ENCODE measurements around the gene FOXJ2. TPM values are rescaled to one million over a fixed set of nuclear protein-coding genes. Genes with fewer than 3 reads are reported as not detected.
"Not testable (repeated sequence)": the region's sequence is repeated elsewhere in the genome, so short reads cannot be mapped to it uniquely, and the experiment has no call there.

The FOXJ2 gene
- total RNA-seq, 1 donor from 2014 or later, result 19.8 TPM

DNA sequence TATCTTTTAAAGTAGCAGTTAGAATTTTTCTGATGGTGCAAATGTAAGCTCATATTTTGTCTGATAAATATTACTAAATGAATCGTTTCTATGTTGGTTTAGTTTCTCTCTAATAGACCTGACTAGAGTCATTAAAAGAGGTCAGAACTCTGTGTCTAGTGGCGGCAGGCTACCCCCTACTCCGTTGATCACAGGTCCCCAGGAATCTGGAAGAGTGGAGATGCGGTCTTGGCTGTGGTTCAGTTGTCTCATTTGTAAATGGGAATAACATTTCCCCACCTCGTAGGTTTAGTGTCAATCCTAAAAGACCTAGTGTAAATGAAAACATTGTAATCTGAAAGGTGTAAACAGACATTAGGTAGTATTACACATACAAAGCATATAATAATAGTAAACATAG, 4.7 kb upstream of the FOXJ2 start:
- Histone ChIP-seq H3K27ac (no peak overlapping the region), H3K9me3 (no peaks in the 10 kb centered on the region), H3K27me3 (ENCODE audit: low read depth) (no peaks in the 10 kb centered on the region), H3K36me3 (no peaks in the 10 kb centered on the region), H3K4me3 (peak overlapping the region; percentile 74), H3K4me1 (peaks cover 9% of the 10 kb centered on the region)
- intact Hi-C loops (cut with DNase I), result no loop called here
- TF ChIP-seq CTCF (IDR thresholded peaks at IDR 0.05), result no peak
- DNase-seq, result no peak
- no peak for ATAC-seq

GRCh38 chr12:8028267-8028666, 4.2 kb upstream of the FOXJ2 start:
- Histone ChIP-seq H3K27ac (no peak overlapping the region), H3K4me1 (peaks cover 9% of the 10 kb centered on the region), H3K9me3 (no peaks in the 10 kb centered on the region), H3K4me3 (no peak overlapping the region), H3K36me3 (no peaks in the 10 kb centered on the region), H3K27me3 (ENCODE audit: low read depth) (no peaks in the 10 kb centered on the region)
- intact Hi-C loops (cut with DNase I), result no loop called here
- TF ChIP-seq CTCF (IDR thresholded peaks at IDR 0.05), result no peak
- no peak for ATAC-seq
- DNase-seq, result no peak

- H3K27ac ChIP-seq, result no peak overlapping the region
- H3K4me1 ChIP-seq, result peaks cover 28% of the 10 kb centered on the region
- no peak overlapping the region for H3K4me3 ChIP-seq
- DNase-seq, result no peak
- H3K36me3 ChIP-seq, result no peaks in the 10 kb centered on the region
- intact Hi-C loops (cut with DNase I), result no loop called here
- ATAC-seq, result no peak
- no peaks in the 10 kb centered on the region for H3K27me3 ChIP-seq (ENCODE audit: low read depth)
- H3K9me3 ChIP-seq, result no peaks in the 10 kb centered on the region
- TF ChIP-seq CTCF (IDR thresholded peaks at IDR 0.05), result no peak
Observed at GRCh38 chr12:8030189-8030588, 2.3 kb upstream of the FOXJ2 start.

DNA sequence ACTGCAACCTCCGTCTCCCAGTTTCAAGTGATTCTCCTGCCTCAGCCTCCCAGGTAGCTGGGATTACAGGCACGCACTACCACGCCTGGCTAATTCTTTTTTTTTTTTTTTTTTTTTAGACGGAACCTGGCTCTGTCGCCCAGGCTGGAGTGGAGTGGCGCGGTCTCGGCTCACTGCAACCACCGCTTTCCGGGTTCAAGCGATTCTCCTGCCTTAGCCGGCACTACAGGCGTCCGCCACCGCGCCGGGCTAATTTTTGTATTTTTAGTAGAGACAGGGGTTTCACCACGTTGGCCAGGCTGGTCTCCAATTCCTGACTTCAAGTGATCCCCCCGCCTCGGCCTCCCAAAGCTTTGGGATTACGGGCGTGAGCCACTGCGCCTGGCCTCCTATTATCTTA, 1.5 kb upstream of the FOXJ2 start:
- DNase-seq; H3K9me3 ChIP-seq; H3K4me3 ChIP-seq; H3K27ac ChIP-seq; intact Hi-C loops (cut with DNase I); ATAC-seq; H3K36me3 ChIP-seq; H3K27me3 ChIP-seq (ENCODE audit: low read depth): not testable (repeated sequence)
- H3K4me1 ChIP-seq, result peaks cover 32% of the 10 kb centered on the region

GRCh38 chr12:8031872-8032241, 659 bp upstream of the FOXJ2 start:
- peaks cover 40% of the 10 kb centered on the region for H3K4me1 ChIP-seq
- peak overlapping the region; percentile 97 for H3K27ac ChIP-seq
- no peaks in the 10 kb centered on the region for H3K27me3 ChIP-seq (ENCODE audit: low read depth)
- ATAC-seq (no peak), DNase-seq (no peak)
- H3K36me3 ChIP-seq, result peaks cover 3% of the 10 kb centered on the region
- H3K4me3 ChIP-seq, result peak overlapping the region; percentile 97
- no peak for TF ChIP-seq CTCF (IDR thresholded peaks at IDR 0.05)
- intact Hi-C loops (cut with DNase I), result no loop called here
- H3K9me3 ChIP-seq, result no peaks in the 10 kb centered on the region

DNA sequence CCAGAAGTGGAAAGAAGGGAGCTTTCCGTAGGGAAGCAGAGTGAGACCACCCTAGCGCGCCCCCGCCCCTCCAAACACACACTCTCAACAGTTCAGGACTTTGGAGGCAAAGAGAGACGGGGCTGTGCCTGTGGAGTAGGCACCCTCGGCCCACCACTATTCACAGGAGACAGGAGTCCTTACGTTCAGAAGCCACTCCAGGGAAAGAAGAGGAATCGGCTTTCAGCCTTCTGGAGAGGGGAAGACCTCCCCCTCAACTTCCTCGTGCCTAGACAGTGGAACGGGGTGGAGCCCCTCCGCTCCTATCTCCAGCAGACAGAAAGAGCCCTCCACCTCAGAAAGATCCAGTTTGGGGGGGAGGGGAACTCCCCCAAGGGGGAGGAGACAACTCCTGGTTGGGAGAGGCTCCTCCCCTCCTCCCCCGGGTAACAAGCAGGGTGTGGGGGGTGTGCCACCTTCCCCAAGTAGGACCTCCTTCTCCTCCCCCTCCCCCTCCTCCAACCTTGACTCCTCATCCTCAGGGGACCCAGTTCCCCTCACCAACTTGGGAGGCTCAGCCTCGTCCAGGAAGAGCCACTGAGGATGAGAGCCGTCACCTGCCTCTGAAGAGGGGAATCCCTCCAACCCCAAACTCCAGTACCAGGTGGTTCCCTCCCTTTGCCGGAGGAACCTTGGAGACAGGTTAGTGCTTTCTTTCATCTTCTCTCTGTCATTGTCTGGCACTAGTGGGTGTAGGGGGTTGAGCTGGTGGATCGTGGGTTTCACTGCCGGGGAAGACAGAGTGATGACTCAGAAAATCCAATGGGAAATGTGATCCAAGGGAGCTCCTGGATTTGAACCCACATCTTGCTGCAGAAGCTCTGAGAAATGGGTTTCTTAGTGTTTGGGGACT, 883 bp downstream of the FOXJ2 start:
- peaks cover 3% of the 10 kb centered on the region for H3K36me3 ChIP-seq
- peak overlapping the region; percentile 97 for H3K4me3 ChIP-seq
- no peaks in the 10 kb centered on the region for H3K27me3 ChIP-seq (ENCODE audit: low read depth)
- no peak for DNase-seq
- H3K9me3 ChIP-seq, result no peaks in the 10 kb centered on the region
- TF ChIP-seq CTCF (IDR thresholded peaks at IDR 0.05), result no peak
- peaks cover 56% of the 10 kb centered on the region for H3K4me1 ChIP-seq
- intact Hi-C loops (cut with DNase I), result no loop called here
- peak overlapping the region; percentile 97 for H3K27ac ChIP-seq
- ATAC-seq, result peak; percentile 54 to 57
